ENCODE measurements around the gene EPS8L2.

- TF ChIP-seq POLR2A (IDR thresholded peaks at IDR 0.05) = no peak
- TF ChIP-seq, protein P1, sequence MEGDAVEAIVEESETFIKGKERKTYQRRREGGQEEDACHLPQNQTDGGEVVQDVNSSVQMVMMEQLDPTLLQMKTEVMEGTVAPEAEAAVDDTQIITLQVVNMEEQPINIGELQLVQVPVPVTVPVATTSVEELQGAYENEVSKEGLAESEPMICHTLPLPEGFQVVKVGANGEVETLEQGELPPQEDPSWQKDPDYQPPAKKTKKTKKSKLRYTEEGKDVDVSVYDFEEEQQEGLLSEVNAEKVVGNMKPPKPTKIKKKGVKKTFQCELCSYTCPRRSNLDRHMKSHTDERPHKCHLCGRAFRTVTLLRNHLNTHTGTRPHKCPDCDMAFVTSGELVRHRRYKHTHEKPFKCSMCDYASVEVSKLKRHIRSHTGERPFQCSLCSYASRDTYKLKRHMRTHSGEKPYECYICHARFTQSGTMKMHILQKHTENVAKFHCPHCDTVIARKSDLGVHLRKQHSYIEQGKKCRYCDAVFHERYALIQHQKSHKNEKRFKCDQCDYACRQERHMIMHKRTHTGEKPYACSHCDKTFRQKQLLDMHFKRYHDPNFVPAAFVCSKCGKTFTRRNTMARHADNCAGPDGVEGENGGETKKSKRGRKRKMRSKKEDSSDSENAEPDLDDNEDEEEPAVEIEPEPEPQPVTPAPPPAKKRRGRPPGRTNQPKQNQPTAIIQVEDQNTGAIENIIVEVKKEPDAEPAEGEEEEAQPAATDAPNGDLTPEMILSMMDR (IDR thresholded peaks at IDR 0.05) = no peak
These were observed 15.0 kb upstream of the EPS8L2 start for GRCh38 chr11:690738-691633.
